GM19193 (cell line): ENCODE results near the gene MYBPC3.

Experiments used
- POLR2A ChIP-seq: IDR thresholded peaks from 4 replicates; pipeline ENCODE4 v1.6.1; 2011; ENCODE audit not compliant: insufficient read depth, insufficient read length; ENCODE audit errors: extremely low read depth

MYBPC3 gene

DNA sequence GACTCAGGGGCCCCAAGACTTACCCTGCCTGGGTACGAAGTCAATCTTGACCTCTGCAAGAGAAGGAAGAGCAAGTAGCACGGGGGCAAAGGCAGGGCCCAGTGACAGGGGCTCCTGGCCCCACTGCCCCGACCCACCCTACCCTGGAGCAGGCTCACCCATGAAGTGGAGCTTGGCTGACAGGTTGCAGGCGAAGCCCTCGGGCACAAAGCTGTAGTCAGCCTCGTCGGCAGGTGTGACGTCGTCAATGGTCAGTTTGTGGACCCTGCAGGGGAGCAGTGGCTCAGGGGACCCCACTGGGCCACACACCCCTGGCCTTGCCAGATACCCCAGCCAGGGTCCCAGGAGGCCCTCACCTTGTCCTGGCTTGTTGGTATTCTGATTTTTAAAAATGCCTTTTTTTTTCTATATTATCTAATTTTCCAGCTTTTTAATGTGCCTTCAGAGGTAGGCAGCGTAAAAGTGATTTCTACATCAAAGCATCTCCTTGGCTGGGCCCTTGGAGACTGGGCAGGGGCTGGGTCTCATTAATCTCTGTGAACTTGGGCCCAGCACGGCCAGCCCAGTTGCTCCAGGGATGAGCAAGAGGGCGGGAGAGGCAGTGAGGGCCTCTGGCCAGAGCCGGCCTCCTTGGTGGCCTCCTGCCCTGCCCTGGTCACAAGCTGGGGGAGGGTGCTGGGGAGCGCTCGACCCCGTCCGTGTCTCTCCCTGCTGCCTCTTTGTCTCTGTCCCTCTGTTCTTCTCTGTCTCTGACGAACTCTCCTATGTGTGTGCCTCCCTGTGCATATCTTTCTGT is 11.3 kb downstream of the MYBPC3 start:
- no peak for TF ChIP-seq POLR2A

DNA sequence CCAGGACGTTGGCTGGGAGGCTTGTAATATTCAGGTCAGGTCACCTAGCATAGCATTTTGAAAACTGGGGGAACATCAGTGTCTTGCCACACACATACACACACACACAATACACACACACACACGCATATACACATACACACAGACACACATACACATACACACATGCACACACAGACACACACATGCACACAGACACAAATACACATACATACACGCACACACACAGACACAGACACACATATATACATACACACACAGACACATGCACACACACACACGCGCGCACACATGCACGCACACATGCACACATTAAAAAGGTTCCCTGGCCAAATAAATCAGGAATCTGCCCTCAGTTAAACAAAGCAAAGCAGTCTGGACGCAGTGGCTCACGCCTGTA is 12.5 kb downstream of the MYBPC3 start:
- TF ChIP-seq POLR2A, result no peak

DNA sequence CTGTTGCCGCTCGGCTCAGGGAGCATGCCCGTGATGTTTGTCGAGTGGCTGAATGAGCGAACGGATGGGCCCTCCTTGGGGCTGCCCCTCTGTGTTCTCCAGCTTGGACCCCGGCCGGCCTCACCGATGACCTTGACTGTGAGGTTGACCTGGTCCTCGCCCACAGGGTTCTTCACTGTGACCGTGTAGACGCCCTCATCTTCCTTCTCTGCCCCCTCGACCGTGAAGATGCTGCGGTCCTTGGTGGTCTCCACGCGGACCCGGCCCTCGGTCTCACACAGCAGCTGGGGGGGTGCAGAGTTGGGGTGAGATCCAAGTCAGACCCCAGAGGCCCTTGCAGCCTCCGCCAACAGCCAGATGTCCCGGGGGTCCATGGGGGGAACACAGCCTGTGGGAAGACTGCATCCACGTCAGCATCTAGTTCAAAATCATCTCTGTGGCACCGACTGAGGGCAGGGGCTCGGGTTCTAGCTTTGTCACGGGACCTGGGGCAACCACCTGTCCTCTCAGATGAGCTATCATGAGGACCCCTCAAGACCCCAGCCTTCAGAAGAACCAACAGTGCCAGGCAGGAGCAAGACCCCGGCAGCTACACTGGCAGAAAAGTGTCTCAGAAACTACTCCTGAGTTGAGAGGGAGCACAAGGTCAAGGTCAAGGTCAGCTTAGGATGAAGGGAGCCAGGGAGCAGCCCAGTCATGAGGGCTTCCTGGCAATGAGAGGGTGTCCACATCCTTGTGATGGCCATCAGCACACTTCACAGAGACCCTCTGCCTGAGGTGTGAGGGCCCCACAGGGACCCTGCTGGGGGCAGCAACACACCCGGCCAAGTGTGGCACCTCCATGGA is 13.9 kb downstream of the MYBPC3 start:
- TF ChIP-seq POLR2A, result no peak

GRCh38 chr11:47337229-47337924 is 15.1 kb downstream of the MYBPC3 start:
- no peak for TF ChIP-seq POLR2A

DNA sequence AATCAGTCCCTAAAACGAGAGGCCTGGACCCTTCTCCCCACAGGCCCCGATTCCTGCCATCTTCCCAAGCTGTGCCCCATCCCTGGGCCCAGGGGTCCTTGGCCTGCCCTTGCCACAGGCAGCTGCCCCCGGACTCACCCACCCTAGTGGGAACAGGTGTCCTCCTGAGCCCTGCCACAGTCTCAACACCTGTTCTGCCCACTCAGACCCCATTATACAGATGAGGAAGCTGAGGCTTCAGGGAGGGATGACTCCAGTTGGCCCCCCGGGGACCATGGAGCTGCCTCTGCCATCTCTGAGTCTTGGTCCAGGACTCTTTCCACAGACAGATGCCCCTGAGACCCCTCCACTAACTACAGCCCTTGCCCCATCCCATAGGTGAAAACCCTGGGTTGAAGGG is 15.9 kb downstream of the MYBPC3 start:
- no peak for TF ChIP-seq POLR2A

DNA sequence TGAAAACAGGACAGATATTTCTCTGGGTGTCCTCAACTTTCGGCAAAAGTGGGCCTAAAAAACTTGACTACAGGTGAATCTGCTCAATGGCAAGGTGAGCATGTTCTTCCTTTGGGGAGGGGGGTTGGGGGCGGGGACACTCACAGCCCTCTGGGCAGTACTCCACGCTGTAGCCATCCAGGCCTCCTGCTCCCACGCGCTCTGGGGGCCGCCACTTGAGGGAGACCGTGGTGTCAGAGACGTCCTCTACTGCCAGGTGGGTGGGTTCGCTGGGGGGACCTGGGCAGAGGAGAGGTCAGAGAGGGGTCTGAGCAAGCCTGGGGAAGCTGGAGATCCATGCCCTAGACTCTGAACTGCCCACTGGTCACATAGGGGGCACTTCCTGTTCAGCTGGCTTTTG is 16.8 kb downstream of the MYBPC3 start:
- TF ChIP-seq POLR2A, result no peak

- no peak for TF ChIP-seq POLR2A
These were observed 18.5 kb downstream of the MYBPC3 start for GRCh38 chr11:47333886-47334443.

- TF ChIP-seq POLR2A, result no peak
These were observed 19.0 kb downstream of the MYBPC3 start for GRCh38 chr11:47333526-47333845.

GRCh38 chr11:47332791-47333525 is 19.5 kb downstream of the MYBPC3 start:
- TF ChIP-seq POLR2A, result no peak

- no peak for TF ChIP-seq POLR2A
These were observed 20.2 kb downstream of the MYBPC3 start for GRCh38 chr11:47332303-47332711.

DNA sequence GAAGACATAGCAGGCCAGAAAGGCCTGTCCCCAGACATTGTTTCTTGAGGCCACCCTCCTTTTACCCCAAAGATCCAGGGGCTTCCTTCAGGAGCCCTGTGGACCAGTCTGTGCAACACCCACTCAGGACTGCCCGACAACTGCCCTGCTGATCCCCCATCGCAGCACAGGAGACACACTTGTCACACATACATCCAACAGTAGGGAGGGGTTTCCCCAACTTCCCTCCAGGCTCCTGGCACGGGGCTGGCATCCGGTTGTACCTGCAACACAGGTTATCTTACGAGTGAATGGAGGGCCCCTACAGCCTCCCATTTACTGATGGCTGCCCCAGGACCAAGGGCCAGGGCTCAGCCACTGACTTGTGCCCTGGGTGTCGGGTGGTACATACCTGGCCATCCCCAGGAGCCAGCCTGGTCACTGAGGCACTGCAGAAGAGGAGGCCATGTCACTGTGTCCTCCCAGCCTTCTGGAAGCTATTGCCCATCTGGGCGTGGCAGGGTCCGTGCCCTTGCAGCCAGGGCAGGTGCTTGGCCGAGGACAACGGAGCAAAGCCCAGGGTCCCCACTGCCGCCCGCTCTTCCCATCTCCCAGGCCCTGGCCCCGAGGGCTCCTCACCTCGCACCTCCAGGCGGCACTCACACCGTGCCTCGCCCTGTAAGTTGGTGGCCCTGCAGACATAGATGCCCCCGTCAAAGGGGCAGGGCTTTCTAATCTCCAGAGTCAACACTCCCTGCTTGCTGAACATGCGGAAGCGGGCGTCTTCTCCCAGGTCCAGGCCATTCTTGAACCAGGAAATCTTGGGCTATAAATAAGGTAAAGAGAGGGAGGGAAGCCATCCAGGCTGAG is 20.8 kb downstream of the MYBPC3 start:
- TF ChIP-seq POLR2A, result no peak

DNA sequence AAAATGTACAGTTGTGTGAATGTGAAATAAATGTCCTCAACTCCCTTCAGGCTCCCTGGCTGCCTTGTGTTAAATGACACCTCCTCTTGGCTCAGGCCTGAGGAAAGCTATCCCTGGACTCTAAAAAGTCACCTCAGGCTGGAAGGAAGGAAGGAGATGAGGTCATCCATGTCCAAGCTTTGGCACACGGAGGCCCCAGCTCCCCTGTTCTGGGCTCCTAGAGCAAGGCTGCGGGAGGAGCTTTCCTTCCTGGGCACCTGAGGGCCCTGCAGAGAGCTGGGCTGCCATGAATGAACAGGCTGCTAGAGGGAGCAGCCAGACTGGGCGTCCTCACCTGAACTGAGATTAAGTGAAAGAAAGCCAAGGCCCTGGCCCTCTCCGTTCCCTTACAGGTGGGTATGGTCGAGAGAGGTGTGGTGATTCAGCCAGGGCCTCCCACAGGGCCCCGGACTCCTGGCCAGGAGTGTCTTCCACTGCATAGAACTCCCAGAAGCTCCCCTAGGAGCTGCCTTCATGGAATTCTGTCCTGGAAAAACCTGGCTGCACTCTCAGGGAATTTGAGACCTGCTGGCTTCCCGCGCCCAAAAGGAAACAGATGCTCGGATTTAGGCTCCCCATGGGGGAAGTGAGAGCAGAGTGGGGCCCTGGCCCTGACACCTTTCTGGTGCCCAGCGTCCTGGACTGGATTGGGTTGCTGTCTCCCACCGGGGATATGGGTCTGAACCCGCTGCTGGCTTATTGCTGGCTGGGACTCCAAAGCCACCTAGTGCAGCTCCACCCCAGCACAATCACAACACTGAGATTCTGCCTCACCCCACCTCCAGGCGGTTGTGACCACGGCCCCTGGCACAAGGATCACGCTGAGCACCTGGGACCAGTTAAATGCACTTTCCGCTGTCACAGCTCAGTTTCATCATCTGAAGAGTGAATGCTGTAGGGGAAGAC is 22.2 kb downstream of the MYBPC3 start:
- TF ChIP-seq POLR2A, result no peak

- TF ChIP-seq POLR2A, result no peak
These were observed 23.0 kb downstream of the MYBPC3 start for GRCh38 chr11:47329431-47329986.
